Mammary epithelial cell (primary cell): ENCODE data around the gene C6orf62.

Source experiments
- EZH2 ChIP-seq: IDR thresholded peaks from 2 replicates; pipeline ENCODE4 v1.6.1; 2012; ENCODE audit warnings: low read length, inconsistent platforms, borderline replicate concordance
- TF ChIP-seq, protein P1 (sequence below), 2 donors: IDR thresholded peaks in 1 of 2; conservative IDR thresholded peaks in 1 of 2; 2 replicates each; pipeline ENCODE4 v1.5.1; 2011 to 2012; ENCODE audit warnings: inconsistent platforms in 2 of 2, low read length in 2 of 2, mild to moderate bottlenecking in 2 of 2, control low read depth in 1 of 2, low read depth in 1 of 2; ENCODE audit not compliant: insufficient read depth in 1 of 2; ENCODE audit errors: extremely low read depth in 1 of 2

DNA sequence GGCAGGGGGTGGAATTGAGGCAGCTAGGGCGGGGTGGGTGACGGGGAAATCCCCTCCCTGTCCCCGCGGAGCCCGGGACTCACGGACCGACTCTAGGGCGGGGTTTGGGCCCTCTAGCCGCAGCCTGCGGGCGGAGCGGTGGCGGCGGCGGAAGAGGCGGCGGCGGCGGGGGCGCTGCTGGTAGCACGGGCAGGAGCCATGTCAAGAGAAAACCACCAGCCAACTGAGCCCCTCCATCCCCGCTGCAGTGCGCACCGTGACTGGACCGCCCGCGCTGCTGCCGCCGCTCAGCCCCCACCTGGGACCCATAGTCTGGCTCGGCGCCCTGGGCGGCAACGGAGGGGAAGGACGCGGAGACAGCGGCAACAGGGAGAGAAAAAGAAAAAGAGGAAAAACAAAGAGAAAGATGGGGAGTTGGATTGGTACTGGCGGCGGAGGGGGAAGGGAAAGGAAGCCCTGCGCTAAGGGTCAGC, 1.2 kb upstream of the C6orf62 start:
- TF ChIP-seq, protein P1, sequence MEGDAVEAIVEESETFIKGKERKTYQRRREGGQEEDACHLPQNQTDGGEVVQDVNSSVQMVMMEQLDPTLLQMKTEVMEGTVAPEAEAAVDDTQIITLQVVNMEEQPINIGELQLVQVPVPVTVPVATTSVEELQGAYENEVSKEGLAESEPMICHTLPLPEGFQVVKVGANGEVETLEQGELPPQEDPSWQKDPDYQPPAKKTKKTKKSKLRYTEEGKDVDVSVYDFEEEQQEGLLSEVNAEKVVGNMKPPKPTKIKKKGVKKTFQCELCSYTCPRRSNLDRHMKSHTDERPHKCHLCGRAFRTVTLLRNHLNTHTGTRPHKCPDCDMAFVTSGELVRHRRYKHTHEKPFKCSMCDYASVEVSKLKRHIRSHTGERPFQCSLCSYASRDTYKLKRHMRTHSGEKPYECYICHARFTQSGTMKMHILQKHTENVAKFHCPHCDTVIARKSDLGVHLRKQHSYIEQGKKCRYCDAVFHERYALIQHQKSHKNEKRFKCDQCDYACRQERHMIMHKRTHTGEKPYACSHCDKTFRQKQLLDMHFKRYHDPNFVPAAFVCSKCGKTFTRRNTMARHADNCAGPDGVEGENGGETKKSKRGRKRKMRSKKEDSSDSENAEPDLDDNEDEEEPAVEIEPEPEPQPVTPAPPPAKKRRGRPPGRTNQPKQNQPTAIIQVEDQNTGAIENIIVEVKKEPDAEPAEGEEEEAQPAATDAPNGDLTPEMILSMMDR (conservative IDR thresholded peaks at IDR 0.05 in 1 of 2, IDR thresholded peaks at IDR 0.05 in 1 of 2; ENCODE audit: extremely low read depth in 1 of 2, insufficient read depth in 1 of 2, low read depth in 1 of 2, low read length in 2 of 2), result no peak
- TF ChIP-seq EZH2, result no peak
